SIG-M5 (cell line): ENCODE measurements around the gene CD44.
"Not testable (repeated sequence)": the region's sequence is repeated elsewhere in the genome, so short reads cannot be mapped to it uniquely, and the experiment has no call there.

ENCODE experiments used
- DNase-seq: peaks from one replicate; lab custom pipeline; 2025; lab: John Stamatoyannopoulos, UW

CD44 gene

DNA sequence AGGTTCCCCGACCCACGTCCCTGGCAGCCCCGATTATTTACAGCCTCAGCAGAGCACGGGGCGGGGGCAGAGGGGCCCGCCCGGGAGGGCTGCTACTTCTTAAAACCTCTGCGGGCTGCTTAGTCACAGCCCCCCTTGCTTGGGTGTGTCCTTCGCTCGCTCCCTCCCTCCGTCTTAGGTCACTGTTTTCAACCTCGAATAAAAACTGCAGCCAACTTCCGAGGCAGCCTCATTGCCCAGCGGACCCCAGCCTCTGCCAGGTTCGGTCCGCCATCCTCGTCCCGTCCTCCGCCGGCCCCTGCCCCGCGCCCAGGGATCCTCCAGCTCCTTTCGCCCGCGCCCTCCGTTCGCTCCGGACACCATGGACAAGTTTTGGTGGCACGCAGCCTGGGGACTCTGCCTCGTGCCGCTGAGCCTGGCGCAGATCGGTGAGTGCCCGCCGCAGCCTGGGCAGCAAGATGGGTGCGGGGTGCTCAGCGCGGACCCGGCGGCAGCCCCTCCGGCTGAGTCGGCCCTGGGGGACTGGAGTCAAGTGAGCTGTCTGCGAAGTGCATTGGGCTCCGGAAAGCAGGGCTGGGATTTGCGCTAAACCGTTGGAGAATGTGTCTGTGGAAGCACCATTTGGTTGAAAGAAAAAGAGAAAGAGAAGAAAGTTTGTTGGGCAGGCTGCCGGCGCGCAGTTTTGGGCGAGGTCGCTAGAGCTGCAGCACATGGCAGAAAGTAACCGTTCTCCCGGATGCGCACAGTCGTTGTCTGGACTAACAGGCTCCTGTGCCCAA lies at the start of gene CD44:
CD44 (plus strand) TSS at position 229 of the 779 bp plus-strand sequence; CDS start at position 362, 133 bp downstream.
- no peak for DNase-seq

GRCh38 chr11:35089666-35090065 lies 49.3 kb upstream of the CD44 start:
- no peak for DNase-seq

GRCh38 chr11:35090125-35090524 lies 48.8 kb upstream of the CD44 start:
- no peak for DNase-seq

GRCh38 chr11:35090991-35091390 lies 48.0 kb upstream of the CD44 start:
- DNase-seq, result not testable (repeated sequence)

GRCh38 chr11:35096723-35097122 lies 42.2 kb upstream of the CD44 start:
- no peak for DNase-seq

DNA sequence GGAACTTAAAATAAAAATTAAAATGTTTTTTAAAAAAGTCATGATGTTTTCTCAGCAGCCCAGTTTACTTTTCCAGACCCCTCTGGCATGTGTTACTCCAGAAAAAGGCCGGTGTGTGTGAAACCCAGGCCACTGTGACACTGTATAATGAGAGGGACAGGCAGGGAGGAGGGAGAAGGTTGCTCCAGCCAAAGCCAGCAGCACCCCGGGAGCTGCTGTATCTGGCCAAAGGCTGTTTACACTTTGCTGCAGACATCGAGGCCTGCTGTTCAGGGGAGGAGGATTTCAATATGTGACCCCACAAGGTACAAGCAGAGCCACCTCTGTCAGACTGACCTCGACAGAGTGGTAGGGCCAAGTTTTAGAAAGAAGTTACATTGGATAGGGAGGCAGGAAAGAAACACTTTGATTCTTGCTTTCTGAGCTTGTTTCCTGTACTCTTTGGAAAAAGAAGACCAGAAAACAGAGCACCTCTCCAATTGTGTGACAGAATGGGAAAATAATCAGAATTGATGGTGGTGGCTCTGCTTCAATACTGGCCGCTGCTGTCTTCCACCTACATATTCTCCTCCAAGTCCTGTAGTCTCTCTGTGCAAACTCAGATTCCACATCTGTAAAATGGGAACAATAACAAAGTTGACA lies 41.0 kb upstream of the CD44 start:
- DNase-seq, result no peak

DNA sequence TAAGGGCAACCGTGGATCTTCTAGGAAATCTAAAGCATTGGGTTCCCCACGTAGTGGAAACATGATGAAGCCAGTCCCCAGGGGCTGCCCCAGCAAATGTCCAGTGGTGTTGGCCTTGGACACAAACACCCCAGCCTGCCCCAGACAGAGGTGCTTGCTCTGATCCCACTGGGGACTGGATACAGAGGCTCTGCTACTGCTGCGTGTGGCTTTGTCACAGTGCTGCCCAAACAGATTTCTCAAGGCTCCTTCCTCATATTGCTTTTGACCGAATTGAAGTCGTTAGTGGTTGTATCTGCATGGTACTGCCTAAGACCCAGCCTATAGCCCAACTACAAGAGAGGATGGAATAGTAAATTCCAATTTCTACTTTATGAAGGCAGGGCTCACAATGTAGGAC lies 40.1 kb upstream of the CD44 start:
- no peak for DNase-seq

DNA sequence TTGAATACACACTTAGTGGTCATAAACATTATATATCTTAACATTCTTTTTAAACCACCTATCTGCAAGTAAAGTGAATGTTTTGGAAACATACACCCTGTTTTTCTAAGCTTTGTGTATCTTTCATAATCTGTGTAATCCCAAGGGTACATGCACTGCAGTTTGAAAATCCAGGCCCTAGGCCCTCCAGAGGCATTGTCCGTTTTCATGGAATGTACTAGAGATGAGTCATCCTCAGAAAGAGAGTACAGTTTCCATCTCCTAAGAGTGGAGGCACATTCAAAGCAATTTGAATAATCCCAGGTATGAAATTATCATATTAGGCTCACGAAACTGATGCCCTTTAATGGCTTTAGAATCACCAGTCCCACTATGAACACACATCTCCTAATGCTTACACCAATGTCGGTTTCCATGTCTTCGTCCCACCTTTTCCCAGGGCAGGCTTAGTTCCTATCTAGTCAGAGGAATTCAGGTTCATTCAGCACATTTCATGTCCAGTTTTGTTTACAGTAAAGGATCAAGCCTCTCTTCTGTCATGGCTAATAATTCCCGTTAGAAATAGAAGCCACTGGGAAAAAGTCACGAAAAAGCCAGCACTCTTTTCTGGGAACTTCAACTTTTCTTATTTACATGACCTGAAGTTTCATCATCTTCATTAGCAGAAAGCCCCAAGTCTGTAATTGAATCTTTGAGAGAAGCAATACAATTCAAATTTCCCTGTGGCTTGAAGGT lies 39.5 kb upstream of the CD44 start:
- no peak for DNase-seq

DNA sequence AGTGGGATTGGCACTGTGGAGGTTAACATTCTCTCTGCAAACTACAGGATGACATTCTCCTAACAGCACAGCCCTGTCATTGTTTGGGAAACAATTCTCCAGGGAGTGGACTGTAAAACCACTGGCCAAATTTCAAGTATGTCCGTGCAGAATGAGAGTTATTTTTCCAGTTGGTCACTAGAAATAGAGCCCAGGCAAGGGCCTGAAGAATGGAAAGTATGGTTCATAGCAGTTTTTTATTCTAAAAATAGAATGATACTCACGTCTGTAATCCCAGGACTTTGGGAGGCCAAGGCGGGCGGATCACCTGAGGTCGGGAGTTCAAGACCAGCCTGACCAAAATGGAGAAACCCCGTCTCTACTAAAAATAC lies 39.0 kb upstream of the CD44 start:
- no peak for DNase-seq

DNA sequence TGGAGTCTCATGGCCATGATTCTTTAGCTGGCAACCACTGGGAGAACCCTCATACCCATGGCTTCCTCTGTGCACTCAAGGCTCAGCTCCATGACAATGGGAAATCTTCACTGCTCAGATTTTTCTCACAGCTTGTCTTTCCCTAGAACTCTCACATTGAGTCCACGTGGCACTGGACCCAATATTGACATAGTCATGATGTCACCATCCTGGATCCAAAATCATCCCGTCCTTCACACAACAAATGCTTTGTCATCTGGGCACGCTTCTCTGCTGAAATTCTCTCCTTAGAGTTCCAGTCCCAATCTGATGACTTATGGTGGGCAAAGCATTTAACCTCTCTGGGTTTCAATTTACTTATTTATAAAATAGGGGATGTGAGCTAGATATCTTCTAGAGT lies 37.7 kb upstream of the CD44 start:
- DNase-seq, result no peak

- DNase-seq, result no peak
Measured at GRCh38 chr11:35102267-35102666, 36.7 kb upstream of the CD44 start.

DNA sequence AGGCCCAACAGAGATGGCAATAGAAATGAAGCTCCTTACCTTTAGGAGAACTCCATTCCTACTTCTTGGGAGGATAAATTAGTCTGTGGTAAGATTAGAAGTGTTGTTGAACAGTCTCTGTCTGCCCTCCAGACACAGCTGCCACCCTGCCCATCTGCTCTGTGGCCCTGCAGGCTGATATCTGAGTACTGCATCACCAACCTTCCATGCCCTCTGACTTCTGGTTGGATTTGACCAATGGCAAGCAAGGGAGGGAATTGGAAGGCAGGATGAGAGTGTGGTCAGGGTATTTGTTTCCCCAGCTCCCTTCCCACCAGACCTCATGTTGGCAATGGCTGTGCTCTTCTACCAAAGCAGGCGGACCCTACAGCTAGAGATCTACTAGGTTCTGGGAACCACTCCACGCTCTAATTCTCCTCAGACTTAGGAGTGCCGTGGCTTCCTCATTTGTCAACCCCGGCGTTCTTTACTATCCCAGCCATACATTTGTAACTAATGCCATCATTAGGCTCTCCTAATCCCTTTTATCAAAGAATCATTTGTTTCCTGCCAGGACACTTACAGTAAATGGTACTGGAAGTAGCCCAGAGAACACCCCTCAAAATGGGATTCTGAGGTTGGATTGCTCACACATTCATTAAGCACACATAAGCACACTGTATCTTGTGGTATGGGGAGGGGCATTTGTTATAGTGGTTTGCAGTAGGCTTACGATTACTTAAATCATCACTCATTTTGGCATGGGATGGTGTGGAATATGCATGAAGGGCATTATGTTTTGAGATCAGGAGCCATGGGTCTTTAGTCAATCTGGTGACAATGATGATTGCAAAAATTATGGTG lies 35.4 kb upstream of the CD44 start:
- no peak for DNase-seq

GRCh38 chr11:35104655-35105054 lies 34.3 kb upstream of the CD44 start:
- DNase-seq, result no peak

DNA sequence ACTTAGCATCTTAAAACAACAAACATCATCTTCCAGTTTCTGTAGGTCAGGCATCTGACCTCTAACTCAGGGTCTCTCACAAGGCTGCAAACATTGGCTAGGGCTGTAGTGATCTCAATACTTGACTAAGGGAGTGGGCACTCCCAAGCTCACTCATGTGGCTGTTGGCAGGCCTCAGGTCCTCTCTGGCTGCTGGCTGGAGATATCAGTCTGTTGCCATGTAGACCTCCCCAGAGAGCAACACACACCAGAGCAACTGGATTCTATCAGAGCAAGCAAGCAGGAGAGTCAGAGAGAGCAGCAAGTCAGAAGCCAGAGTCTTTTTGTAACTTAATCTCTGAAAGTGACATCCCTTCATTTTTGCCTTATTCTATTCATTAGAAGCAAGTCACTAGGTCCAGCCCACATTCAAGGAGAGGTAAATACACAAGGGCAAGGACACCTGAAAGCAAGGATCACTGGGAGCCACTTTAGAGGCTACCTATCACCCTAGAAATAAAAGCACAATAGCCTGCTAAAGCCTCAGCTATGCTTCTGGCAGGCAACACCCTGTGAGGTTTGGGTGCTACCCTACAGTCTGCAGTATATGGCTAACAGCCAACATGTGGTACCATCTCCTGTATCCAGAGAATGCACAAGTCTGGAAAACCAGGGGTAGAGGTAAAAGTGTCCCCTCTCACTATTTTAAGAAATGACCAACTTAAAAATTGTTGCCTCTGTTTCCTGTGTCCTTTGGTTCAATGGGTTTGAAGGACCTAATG lies 33.5 kb upstream of the CD44 start:
- DNase-seq, result no peak

GRCh38 chr11:35106595-35106994 lies 32.4 kb upstream of the CD44 start:
- DNase-seq, result no peak

DNA sequence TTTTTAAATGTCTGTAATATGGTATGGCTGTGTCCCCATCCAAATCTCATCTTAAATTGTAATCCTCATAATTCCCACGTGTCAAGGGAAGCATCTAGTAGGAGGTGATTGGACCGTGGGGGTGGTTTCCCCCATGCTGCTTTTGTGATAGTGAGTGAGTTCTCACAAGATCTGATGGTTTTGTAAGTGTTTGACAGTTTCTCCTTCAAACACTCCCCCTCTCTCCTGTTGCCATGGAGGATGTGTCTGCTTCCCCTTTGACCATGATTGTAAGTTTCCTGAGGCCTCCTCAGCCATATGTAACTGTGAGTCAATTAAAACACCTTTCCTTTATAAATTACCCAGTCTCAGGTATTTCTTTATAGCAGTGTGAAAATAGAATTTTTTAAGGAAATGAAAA lies 31.1 kb upstream of the CD44 start:
- DNase-seq, result no peak

DNA sequence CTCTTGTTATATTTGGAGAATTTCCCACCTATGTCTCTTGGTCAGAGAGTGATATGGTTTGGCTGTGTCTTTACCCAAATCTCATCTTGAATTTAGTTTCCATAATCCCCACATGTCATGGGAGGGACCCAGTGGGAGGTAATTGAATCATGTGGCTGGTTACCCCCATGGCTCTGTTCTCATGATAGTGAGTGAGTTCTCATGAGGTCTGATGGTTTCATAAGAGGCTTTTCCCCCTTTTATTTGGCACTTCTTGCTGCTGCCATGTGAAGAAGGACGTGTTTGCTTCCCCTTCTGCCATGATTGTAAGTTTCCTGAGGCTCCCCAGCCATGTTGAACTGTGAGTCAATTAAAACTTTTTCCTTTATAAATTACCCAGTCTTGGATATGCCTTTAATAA lies 30.6 kb upstream of the CD44 start:
- DNase-seq, result not testable (repeated sequence)

GRCh38 chr11:35109041-35109440 lies 29.9 kb upstream of the CD44 start:
- DNase-seq, result no peak

DNA sequence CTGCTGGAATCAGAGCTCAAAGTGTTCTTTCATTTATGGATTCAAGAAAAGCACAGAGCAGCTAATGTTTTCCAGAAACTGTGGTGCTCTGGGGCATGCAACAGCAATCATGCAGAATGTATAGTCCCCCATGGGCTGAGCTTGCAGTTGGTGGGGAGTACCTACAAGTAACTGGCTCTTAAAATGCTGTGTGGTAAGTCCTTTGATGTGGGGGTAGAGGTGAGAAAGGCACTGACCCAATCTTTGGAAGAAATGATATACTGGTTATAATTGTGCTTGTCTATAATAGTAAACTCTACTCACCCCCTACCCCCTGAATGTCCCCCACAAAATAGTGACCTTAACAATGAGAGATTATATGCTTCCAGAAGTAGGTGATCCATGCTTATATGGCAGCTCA lies 29.1 kb upstream of the CD44 start:
- no peak for DNase-seq

- DNase-seq, result no peak
Measured at GRCh38 chr11:35111161-35112055, 27.6 kb upstream of the CD44 start.
